GM19468 (cell line): Measurements from ENCODE around the gene ZYX.
A peak's percentile ranks its signal among the peaks of the same experiment; 100 is the strongest.
"Not testable (repeated sequence)": the region's sequence is repeated elsewhere in the genome, so short reads cannot be mapped to it uniquely, and the experiment has no call there.

Source experiments
- ATAC-seq: cut with Tn5 transposase; IDR thresholded peaks from one replicate; pipeline ENCODE4 v1.9.1; 2021; ENCODE audit warnings: mild to moderate bottlenecking, moderate library complexity, moderate number of reproducible peaks; ENCODE audit not compliant: unreplicated experiment; ENCODE audit errors: extremely low read depth

Gene ZYX

DNA sequence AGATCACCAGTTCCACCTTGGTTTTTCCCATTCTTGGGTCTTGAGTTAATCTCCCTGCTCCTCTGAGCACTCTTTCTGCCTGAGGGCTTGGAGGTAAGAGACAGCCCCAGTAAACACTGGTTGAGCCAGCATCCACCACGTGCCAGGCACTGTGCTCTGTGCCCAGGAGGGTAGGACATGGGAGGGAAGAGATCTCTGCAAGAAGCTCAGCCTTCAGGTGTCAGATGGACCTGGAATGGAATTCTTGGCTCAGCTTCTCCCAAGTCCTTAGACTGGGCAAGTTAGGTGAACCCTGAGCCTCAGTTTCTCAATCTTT, 2.5 kb downstream of the ZYX start:
- no peak for ATAC-seq

DNA sequence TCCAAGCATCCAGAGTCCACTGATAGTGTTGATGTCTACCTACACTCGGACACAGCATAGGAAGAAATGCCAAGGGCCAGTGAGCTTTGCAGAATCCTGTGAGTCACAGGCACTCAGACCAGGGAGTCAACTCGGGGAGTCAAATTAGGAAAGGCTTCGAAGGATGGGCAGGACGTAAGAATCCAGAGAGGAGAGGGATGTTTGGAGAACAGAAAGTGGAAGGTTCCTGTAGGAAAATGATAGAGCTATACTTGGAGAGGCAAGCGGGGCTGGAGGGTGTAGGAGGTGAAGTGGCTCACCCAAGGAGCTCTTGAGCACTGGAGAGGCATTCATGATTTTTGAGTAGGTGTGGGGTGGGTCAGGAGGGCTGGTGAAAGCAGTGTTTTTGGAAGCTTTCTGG, 3.0 kb downstream of the ZYX start:
- no peak for ATAC-seq

DNA sequence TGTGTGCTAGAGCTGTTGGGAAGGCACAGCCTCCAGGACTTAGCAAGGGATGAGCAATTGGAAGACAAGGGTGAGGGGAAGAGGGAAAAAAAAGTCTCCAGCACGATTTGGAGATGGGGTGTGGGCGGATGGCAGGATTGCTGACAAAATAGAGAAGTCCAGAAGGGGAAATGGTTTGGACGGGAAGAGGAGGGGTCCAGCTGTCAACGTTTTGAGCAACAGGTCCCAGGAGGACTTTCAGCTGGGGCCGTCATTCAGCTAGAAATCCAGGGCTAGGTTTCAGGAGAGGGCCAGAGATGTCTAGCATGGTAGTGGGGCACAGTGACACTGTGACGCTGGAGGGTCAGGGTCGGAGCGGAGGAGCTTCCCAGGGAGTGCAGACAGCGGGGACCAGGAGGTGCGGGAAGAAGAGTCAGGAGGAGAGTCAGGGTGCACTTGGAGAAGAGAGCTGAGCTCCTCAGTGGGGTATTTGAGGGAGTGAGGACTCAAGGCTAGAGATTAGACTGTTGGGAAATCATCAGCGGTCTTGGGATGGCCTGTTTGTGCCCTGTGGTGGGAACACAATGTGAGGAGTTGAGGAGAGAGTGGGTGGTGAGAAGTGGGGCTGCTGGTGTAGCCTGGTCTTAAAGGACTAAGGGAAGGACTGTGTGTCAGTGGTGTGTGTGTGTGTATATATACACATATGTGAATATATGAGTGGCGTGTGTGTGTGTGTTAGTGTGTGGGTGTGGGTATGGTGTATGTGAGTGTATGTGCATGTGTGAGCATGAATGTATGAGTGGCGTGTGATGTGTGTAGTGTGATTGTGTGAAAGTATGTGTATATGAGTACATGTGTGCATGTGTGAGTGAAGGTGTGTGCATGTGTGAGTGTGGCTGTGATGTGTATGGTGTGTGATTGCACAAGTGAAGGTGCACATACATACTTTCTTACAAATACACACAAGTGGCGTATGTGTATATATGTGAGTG, 3.8 kb downstream of the ZYX start:
- ATAC-seq, result no peak

DNA sequence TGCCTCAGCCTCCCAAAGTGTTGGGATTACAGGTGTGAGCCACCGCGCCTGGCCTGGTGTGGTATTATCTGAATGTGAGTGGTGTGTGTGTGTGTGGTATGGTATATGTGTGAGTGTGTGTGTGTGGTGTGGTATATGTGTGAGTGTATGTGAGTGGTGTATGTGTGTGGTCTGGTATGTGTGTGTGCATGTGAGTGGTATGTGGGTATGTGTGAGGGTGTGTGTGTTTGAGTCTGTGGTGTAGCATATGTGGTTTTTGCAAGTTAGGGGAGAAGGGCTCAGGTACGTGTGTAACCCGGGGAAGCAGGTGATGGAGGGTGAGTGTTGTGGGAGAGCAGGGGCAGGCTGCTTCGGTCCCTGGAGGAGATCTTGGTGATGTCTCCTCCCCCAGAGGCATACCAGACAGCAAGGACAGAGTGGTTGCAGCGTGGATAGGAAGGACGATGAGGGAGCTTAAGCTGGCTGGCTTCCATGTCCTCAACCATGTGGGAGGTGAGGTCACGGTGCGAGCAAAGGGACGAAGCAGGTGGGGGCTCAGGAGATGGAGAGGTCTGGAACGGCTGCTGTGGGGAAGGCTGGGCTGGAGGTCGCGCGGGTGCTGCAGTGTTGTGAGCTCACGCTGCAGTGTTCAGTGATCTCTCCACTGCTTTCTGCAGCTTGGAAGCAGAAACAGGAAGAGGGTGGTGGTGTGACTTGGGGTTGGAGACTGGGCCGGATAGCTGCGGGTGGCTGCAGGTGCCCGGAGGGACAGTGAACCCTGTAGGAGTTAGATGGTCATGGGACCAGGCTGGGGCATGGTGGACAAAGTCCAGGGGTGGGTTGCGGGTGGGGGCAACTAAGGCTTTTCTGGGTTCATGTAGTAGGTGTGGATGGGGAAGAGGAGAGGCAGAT, 5.0 kb downstream of the ZYX start:
- ATAC-seq, result peak; percentile 28

DNA sequence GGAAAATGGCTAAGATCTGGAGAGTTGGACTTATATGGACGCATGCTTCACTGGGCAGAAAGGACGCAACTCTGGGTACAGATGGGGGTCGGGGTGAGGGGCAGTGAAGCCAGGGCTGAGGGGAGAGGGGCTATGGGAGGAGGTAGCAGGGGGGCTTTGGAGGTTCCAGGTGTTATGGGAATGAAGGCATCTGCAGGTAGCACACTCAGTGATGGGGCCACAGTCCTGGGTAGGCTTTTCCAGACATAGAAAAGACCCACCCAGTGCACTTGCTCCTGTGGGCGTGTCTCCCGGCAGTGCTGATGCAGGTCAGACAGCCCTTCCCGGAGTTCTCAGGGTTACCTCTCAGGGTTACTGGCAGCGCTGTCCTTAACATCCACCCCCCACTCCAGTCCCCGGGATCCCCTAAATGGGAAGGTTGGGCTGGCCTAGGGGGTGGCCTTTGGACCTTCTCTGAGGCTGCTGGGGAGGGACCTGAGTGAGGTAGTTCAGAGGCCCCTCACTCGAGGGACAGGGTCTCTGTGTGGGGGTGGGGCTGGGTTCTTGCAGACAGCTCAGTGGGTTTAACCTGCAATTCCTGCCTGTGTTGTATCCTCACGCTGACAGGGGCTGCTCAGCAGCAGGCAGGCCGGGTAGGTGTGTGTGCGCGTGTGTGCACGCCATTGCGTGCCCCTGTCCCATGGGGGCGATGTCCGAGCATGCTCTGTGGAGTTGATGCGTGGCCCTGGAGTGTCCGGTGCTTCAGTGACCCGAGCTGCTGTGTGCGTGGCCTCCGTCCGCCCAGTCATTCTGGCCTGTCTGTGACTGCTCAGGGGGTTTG, 6.2 kb downstream of the ZYX start:
- no peak for ATAC-seq

DNA sequence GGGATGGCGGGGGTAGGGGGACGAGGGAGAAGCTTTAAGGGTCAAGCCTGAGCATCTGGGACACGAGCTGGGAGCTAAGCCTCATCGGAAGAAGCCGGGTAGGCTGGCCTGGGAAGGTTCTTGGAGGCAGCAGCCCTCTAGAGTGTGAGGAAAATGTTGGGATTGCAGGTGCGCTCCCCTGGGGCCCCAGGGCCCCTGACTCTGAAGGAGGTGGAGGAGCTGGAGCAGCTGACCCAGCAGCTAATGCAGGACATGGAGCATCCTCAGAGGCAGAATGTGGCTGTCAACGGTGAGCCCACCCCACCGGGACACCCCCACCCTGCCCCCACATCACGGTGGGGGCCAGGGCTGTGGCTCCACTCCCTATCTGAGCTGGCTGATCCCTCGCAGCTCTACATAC, 6.9 kb downstream of the ZYX start:
- ATAC-seq, result no peak

DNA sequence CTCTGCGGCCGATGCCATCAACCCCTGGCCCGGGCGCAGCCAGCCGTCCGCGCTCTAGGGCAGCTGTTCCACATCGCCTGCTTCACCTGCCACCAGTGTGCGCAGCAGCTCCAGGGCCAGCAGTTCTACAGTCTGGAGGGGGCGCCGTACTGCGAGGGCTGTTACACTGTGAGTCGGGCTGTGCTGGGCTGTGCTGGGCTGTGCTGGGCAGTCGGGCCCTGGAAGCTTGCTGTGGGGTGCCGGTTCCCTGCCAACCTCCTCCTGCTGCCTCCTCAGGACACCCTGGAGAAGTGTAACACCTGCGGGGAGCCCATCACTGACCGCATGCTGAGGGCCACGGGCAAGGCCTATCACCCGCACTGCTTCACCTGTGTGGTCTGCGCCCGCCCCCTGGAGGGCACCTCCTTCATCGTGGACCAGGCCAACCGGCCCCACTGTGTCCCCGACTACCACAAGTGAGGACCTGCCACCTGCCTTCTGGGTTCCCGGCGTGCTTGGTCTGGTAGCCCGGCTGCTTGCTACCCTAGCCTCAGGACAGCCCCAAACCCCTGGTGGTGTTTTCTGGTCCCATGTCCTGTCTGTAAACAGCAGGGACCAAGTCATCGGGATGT, 7.5 kb downstream of the ZYX start:
- no peak for ATAC-seq

DNA sequence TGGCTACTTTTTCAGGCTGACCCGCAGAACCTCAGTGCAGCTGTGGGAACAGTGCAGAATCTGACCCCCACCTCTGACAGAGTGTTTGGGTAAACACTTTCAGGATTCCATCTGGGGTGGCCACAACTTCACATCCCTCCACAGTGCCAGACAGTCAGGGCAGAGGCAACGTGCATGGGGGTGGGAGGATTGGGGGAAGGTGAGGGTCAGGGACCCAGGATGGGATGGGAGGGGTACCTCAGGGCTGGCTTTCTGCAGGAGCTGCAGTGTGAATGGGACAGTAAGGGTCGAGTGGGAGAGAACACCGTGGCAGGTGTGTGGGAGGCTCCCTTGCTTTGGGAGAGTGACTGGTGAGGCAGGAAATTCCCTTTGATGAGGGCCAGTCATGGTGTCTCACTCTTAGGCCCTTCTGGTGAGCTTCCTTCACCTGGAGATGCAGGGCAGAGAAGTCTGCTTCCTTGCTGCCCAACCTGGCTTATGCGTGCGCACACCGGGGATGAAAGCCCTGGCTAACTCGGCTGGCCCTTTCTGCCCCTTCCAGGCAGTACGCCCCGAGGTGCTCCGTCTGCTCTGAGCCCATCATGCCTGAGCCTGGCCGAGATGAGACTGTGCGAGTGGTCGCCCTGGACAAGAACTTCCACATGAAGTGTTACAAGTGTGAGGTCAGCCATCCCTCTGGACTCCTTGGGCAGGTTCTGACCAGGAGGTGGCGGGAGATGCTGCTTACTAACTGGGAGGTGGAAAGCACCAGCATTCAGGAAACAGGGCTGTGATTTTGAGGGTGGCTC, 8.4 kb downstream of the ZYX start:
- no peak for ATAC-seq

DNA sequence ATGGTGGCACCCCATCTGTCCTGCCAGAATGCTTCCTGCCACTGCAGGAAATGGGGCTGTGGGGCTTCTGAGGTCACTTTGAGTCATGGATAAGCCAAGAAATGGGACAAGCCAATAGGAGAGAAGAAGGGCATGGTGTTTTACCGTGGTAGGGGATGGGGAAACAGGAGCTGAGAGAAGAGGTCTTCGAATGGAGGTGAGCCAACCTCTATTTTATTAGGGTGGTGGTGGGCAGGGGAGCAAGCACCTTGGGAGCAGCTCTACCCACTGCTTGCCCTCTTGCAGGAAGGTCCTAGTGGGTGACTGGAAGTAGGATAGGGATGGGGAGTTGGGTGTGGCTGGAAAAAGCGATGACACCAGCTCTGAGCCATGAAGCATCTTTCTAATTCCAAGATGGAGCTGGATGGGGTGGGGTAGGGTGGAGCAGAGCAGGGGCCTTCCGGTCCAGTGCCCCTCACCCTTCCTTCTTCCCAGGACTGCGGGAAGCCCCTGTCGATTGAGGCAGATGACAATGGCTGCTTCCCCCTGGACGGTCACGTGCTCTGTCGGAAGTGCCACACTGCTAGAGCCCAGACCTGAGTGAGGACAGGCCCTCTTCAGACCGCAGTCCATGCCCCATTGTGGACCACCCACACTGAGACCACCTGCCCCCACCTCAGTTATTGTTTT, 9.1 kb downstream of the ZYX start:
- no peak for ATAC-seq

DNA sequence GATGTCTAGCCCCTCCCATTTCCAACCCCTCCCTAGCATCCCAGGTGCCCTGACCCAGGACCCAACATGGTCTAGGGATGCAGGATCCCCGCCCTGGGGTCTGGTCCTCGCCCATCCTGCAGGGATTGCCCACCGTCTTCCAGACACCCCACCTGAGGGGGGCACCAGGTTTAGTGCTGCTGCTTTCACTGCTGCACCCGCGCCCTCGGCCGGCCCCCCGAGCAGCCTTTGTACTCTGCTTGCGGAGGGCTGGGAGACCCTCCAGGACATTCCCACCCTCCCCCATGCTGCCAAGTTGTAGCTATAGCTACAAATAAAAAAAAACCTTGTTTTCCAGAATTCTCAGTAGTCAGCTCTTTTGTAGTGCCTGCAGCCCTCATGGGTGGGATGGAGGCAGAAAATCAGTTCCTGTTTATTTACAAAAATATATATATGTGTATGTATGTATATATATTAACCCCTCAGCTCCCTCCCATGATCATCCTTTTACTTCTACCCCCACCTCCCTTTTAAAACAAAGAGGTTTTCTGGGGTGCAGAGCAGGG, 9.7 kb downstream of the ZYX start:
- ATAC-seq, result no peak

DNA sequence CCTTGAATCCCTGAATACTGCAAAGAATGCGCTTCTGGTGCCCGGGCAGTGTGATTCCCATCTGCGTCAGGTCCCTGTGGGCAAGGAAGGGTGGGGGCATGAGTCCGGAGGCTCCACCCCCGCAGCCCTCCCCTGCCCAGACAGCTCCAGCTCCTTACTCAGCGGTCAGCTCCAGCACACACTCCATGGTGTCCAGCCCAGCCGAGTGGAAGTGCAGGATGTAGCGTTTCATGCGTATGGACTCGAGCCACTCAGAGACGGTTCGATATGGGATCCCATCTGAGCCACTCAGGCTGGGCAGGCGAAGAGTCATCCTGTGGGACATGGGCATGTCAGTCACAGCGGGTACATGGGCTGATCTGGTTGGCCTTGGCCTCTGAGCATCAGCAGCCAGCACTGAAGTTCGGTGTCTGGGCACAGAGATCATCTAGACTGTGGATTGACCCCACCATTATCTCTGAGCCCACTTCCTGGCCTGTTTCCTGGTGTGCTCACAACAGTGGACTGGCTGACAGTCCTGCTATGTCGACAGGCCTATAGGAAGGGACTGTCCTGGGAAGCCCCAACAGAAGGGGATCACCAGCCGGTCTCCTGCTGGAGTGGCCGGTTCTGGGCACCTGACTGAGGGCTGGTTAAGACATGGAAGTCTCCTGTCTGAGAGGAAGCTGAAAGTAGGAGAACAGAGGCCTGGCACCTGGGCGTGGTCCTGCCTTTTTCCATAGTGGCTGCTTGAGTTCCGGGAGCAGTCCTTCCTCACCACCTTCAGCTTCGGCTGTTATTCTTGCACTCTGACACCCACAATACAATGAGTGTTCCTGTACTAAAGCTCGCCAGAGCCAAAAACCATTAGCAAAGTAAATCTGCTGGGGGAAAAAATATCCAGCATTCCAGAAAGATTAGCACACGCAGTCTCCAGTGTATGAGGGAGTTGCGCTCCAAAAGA, 10.6 kb downstream of the ZYX start:
- ATAC-seq, result no peak

DNA sequence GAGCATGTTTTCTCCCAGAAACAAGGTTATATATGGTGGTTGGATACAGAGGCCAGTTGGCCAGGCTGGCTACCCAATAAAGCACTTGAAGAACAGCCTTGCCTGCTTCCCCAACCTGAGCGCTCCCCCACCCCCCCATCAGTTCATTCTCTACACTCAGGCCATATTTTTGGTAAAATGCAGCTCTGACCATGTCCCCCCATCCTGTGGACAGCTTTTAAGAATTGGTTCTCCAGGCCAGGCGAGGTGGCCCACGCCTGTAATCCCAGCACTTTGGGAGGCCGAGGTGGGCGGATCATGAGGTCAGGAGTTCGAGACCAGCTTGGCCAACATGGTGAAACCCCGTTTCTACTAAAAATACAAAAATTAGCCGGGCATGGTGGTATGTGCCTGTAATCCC, 11.3 kb downstream of the ZYX start:
- ATAC-seq, result not testable (repeated sequence)

DNA sequence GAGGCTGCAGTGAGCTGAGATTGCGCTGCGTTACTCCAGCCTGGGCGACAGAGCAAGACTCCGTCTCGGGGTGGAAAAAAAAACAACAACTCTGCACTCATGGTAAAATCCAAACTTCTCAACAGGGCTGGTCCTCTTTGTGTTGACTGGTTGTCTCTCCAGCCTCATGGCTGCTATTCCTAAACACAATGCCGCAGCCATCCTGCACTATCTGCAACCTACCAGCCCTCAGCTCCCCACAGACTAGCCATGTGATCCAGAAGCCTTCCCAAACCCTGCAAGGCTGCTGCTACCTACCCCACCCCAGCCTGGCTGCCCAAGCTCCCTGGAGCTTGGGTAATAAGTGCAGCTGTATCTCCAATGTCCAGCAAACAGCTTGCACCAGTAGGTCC, 11.7 kb downstream of the ZYX start:
- no peak for ATAC-seq

DNA sequence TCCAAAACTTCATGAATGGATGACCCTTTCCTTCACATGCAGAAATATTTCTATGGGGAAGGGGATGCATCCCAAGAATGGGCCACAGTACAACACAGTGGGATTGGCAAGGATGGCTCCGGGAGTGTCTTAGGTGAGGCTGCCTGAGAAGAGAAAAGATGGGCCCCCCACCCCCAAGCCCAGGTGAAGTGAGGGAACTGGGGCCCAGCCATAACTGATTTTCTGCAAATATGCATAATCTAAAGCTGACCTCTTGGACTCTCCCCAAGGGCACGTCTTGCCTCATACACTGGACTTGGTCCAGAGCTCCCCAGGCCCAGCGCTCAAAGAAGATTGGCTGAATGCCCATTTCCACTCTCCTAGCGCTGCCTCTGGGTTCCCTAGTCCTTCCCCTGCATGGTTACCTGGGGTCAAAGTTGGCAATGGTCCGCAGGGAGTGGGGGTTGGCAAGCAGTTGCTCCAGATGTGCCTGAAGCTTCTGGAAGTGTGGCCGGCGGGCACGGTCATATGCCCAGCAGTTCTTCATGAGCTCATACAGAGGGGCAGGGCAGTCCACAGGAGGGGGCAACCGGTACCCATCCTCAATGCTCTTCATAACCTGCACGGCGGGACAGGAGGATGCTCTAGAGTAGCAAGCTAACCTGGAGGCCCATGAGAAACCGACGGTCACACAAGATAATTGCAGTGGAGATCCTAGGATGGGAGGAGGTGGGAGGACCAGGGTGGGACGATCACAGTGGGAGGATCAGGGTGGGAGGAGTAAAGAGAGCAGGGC, 12.3 kb downstream of the ZYX start:
- no peak for ATAC-seq

DNA sequence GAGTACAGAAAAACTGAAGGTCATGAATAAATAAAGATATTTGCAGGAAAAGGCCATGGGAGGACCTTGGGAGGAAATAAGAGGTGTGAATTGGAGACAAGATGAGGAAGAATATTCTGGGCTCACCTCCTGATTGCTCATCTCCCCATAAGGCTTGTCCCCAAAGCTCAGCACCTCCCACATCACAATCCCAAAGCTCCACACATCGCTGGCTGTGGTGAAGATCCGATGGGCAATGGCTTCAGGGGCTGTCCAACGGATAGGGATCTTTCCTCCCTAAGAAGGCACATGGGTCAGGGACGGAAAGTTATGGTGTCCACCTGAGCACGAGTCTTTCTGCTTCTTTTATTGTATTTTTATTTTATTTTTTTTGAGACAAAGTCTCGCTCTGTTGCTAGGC, 12.9 kb downstream of the ZYX start:
- ATAC-seq, result no peak

DNA sequence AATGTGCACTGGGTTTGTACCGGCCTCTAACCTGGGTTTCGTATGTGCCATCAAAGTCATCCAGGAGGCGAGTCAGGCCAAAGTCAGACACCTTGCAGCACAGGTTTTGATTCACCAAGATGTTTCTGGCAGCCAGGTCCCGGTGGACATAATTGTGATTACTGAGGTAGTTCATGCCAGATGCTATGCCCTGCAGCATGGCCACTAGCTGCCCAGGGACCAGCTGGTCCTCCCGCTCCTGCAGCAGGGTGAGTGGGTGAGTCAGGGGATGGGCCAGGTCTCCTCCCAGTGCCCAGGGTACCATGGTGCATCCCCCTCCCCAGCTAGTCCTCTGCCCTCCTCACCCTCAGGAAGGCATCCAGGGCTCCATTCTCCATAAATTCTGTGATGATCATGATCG, 13.6 kb downstream of the ZYX start:
- ATAC-seq, result no peak
